Measurements from ENCODE around the gene ST6GAL1. TPM values are rescaled to one million over a fixed set of nuclear protein-coding genes. Genes with fewer than 3 reads are reported as not detected.
"Not testable (repeated sequence)": the region's sequence is repeated elsewhere in the genome, so short reads cannot be mapped to it uniquely, and the experiment has no call there.

The ST6GAL1 gene
- total RNA-seq, 1 donor from 2014 or later = 16.7 TPM

GRCh38 chr3:186893071-186893470 is 37.3 kb upstream of the ST6GAL1 start:
- H3K4me1 ChIP-seq (ENCODE audit: control insufficient read depth in 3 of 3, insufficient read depth in 3 of 3, low read length in 3 of 3); H3K9me3 ChIP-seq (ENCODE audit: control insufficient read depth in 3 of 3, low read length in 3 of 3); H3K36me3 ChIP-seq (ENCODE audit: control insufficient read depth in 3 of 3, insufficient read depth in 3 of 3, low read length in 3 of 3); H3K4me3 ChIP-seq (ENCODE audit: low read length in 3 of 3); H3K9ac ChIP-seq (ENCODE audit: low read depth in 1 of 3, low read length in 3 of 3); H3K27me3 ChIP-seq (ENCODE audit: control insufficient read depth in 3 of 3, insufficient read depth in 3 of 3, low read length in 3 of 3); H3K27ac ChIP-seq (ENCODE audit: low read depth, low read length): not testable (repeated sequence)

- Histone ChIP-seq H3K27ac (ENCODE audit: low read depth, low read length) (no peak overlapping the region), H3K4me3 (ENCODE audit: low read length in 3 of 3) (no peak overlapping the region), H3K4me1 (ENCODE audit: control insufficient read depth in 3 of 3, insufficient read depth in 3 of 3, low read length in 3 of 3) (peaks cover 0 to 2% (median 0%) of the 10 kb centered on the region in 3 donors), H3K9ac (ENCODE audit: low read depth in 1 of 3, low read length in 3 of 3) (no peak overlapping the region), H3K9me3 (ENCODE audit: control insufficient read depth in 3 of 3, low read length in 3 of 3) (no peaks in the 10 kb centered on the region), H3K27me3 (ENCODE audit: control insufficient read depth in 3 of 3, insufficient read depth in 3 of 3, low read length in 3 of 3) (no peaks in the 10 kb centered on the region), H3K36me3 (ENCODE audit: control insufficient read depth in 3 of 3, insufficient read depth in 3 of 3, low read length in 3 of 3) (no peaks in the 10 kb centered on the region)
Observed at GRCh38 chr3:186895406-186895805, 34.9 kb upstream of the ST6GAL1 start.

DNA sequence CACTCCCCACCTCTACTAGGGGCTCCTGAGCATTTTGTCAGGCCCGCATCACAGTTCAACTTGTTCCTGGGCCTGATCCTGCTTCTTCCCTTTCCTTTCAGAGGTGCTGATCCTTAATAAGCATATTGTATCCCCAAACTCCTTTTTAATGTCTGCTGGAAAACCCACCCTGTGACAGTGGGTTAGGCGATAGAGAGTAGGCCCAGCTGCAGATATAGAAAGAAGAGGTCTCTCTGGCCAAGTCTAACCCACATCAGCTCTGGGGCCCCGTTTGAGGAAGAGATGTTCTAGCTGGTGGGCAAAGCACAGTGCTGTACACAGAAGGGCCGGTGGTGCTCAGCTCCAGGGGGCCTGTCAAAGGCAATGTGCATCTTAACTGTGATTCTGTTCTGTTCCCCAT is 34.3 kb upstream of the ST6GAL1 start:
- Histone ChIP-seq H3K27me3 (ENCODE audit: control insufficient read depth in 3 of 3, insufficient read depth in 3 of 3, low read length in 3 of 3) (no peaks in the 10 kb centered on the region), H3K9me3 (ENCODE audit: control insufficient read depth in 3 of 3, low read length in 3 of 3) (no peaks in the 10 kb centered on the region), H3K9ac (ENCODE audit: low read depth in 1 of 3, low read length in 3 of 3) (no peak overlapping the region), H3K4me1 (ENCODE audit: control insufficient read depth in 3 of 3, insufficient read depth in 3 of 3, low read length in 3 of 3) (peaks cover 0 to 2% (median 0%) of the 10 kb centered on the region in 3 donors), H3K27ac (ENCODE audit: low read depth, low read length) (no peak overlapping the region), H3K36me3 (ENCODE audit: control insufficient read depth in 3 of 3, insufficient read depth in 3 of 3, low read length in 3 of 3) (no peaks in the 10 kb centered on the region), H3K4me3 (ENCODE audit: low read length in 3 of 3) (no peak overlapping the region)

- H3K36me3 ChIP-seq (ENCODE audit: control insufficient read depth in 3 of 3, insufficient read depth in 3 of 3, low read length in 3 of 3) = no peaks in the 10 kb centered on the region
- H3K27me3 ChIP-seq (ENCODE audit: control insufficient read depth in 3 of 3, insufficient read depth in 3 of 3, low read length in 3 of 3) = no peaks in the 10 kb centered on the region
- peaks cover 0 to 2% (median 0%) of the 10 kb centered on the region in 3 donors for H3K4me1 ChIP-seq (ENCODE audit: control insufficient read depth in 3 of 3, insufficient read depth in 3 of 3, low read length in 3 of 3)
- H3K9ac ChIP-seq (ENCODE audit: low read depth in 1 of 3, low read length in 3 of 3) = no peak overlapping the region
- H3K4me3 ChIP-seq (ENCODE audit: low read length in 3 of 3) = no peak overlapping the region
- H3K27ac ChIP-seq (ENCODE audit: low read depth, low read length) = no peak overlapping the region
- H3K9me3 ChIP-seq (ENCODE audit: control insufficient read depth in 3 of 3, low read length in 3 of 3) = no peaks in the 10 kb centered on the region
Observed at GRCh38 chr3:186896875-186897274, 33.5 kb upstream of the ST6GAL1 start.

DNA sequence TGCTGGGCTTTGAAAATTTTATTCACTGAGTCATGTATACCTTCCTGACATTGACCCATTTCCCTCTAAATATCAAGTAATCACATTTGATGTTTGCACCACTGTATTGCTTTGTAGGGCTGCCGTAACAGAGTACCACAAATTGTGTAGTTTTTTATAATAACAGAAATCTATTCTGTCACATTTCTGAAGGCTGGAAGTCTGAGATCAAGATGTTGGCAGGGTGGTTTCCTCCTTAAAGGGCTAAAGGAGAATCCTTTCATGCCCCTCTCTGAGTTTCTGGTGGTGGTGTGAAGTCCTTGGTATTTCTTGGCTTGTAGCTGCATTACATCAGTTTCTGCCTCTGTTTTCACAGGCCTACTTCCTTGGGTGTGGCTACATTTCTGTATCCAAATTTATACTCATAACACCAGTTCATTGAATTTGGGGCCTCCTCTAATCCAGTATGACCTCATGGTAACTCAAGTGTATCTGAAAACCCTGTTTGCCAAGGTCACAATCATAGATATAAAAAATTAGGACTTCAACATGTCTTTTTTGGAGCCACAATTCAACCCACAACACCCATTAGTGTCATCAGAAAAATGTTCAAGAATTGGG is 29.1 kb upstream of the ST6GAL1 start:
- Histone ChIP-seq H3K27me3 (ENCODE audit: control insufficient read depth in 3 of 3, insufficient read depth in 3 of 3, low read length in 3 of 3) (no peaks in the 10 kb centered on the region), H3K36me3 (ENCODE audit: control insufficient read depth in 3 of 3, insufficient read depth in 3 of 3, low read length in 3 of 3) (no peaks in the 10 kb centered on the region), H3K4me3 (ENCODE audit: low read length in 3 of 3) (no peak overlapping the region), H3K9me3 (ENCODE audit: control insufficient read depth in 3 of 3, low read length in 3 of 3) (no peaks in the 10 kb centered on the region), H3K9ac (ENCODE audit: low read depth in 1 of 3, low read length in 3 of 3) (no peak overlapping the region), H3K27ac (ENCODE audit: low read depth, low read length) (no peak overlapping the region), H3K4me1 (ENCODE audit: control insufficient read depth in 3 of 3, insufficient read depth in 3 of 3, low read length in 3 of 3) (peaks cover 0 to 2% (median 0%) of the 10 kb centered on the region in 3 donors)

GRCh38 chr3:186902154-186902553 is 28.2 kb upstream of the ST6GAL1 start:
- no peaks in the 10 kb centered on the region for H3K36me3 ChIP-seq (ENCODE audit: control insufficient read depth in 3 of 3, insufficient read depth in 3 of 3, low read length in 3 of 3)
- H3K27ac ChIP-seq (ENCODE audit: low read depth, low read length) = no peak overlapping the region
- H3K9me3 ChIP-seq (ENCODE audit: control insufficient read depth in 3 of 3, low read length in 3 of 3) = no peaks in the 10 kb centered on the region
- H3K27me3 ChIP-seq (ENCODE audit: control insufficient read depth in 3 of 3, insufficient read depth in 3 of 3, low read length in 3 of 3) = no peaks in the 10 kb centered on the region
- no peaks in the 10 kb centered on the region for H3K4me1 ChIP-seq (ENCODE audit: control insufficient read depth in 3 of 3, insufficient read depth in 3 of 3, low read length in 3 of 3)
- H3K4me3 ChIP-seq (ENCODE audit: low read length in 3 of 3) = no peak overlapping the region
- H3K9ac ChIP-seq (ENCODE audit: low read depth in 1 of 3, low read length in 3 of 3) = no peak overlapping the region

- Histone ChIP-seq H3K27me3 (ENCODE audit: control insufficient read depth in 3 of 3, insufficient read depth in 3 of 3, low read length in 3 of 3) (no peaks in the 10 kb centered on the region), H3K4me3 (ENCODE audit: low read length in 3 of 3) (no peak overlapping the region), H3K9ac (ENCODE audit: low read depth in 1 of 3, low read length in 3 of 3) (no peak overlapping the region), H3K27ac (ENCODE audit: low read depth, low read length) (no peak overlapping the region), H3K4me1 (ENCODE audit: control insufficient read depth in 3 of 3, insufficient read depth in 3 of 3, low read length in 3 of 3) (no peaks in the 10 kb centered on the region), H3K36me3 (ENCODE audit: control insufficient read depth in 3 of 3, insufficient read depth in 3 of 3, low read length in 3 of 3) (no peaks in the 10 kb centered on the region), H3K9me3 (ENCODE audit: control insufficient read depth in 3 of 3, low read length in 3 of 3) (no peaks in the 10 kb centered on the region)
Observed at GRCh38 chr3:186902713-186903112, 27.6 kb upstream of the ST6GAL1 start.

GRCh38 chr3:186903676-186904075 is 26.6 kb upstream of the ST6GAL1 start:
- H3K36me3 ChIP-seq (ENCODE audit: control insufficient read depth in 3 of 3, insufficient read depth in 3 of 3, low read length in 3 of 3); H3K27ac ChIP-seq (ENCODE audit: low read depth, low read length): not testable (repeated sequence)

GRCh38 chr3:186907075-186907474 is 23.3 kb upstream of the ST6GAL1 start:
- not testable (repeated sequence) for H3K9me3 ChIP-seq (ENCODE audit: control insufficient read depth in 3 of 3, low read length in 3 of 3); H3K36me3 ChIP-seq (ENCODE audit: control insufficient read depth in 3 of 3, insufficient read depth in 3 of 3, low read length in 3 of 3); H3K4me1 ChIP-seq (ENCODE audit: control insufficient read depth in 3 of 3, insufficient read depth in 3 of 3, low read length in 3 of 3); H3K4me3 ChIP-seq (ENCODE audit: low read length in 3 of 3); H3K27me3 ChIP-seq (ENCODE audit: control insufficient read depth in 3 of 3, insufficient read depth in 3 of 3, low read length in 3 of 3); H3K27ac ChIP-seq (ENCODE audit: low read depth, low read length); H3K9ac ChIP-seq (ENCODE audit: low read depth in 1 of 3, low read length in 3 of 3)

More at GRCh38 chr3:186903676-186904075, 26.6 kb upstream of the ST6GAL1 start:
- H3K9me3 ChIP-seq (ENCODE audit: control insufficient read depth in 3 of 3, low read length in 3 of 3); H3K9ac ChIP-seq (ENCODE audit: low read depth in 1 of 3, low read length in 3 of 3); H3K27me3 ChIP-seq (ENCODE audit: control insufficient read depth in 3 of 3, insufficient read depth in 3 of 3, low read length in 3 of 3); H3K4me3 ChIP-seq (ENCODE audit: low read length in 3 of 3); H3K4me1 ChIP-seq (ENCODE audit: control insufficient read depth in 3 of 3, insufficient read depth in 3 of 3, low read length in 3 of 3): not testable (repeated sequence)

- Histone ChIP-seq H3K9ac (ENCODE audit: low read depth in 1 of 3, low read length in 3 of 3) (no peak overlapping the region), H3K9me3 (ENCODE audit: control insufficient read depth in 3 of 3, low read length in 3 of 3) (no peaks in the 10 kb centered on the region), H3K27ac (ENCODE audit: low read depth, low read length) (no peak overlapping the region), H3K36me3 (ENCODE audit: control insufficient read depth in 3 of 3, insufficient read depth in 3 of 3, low read length in 3 of 3) (no peaks in the 10 kb centered on the region), H3K4me3 (ENCODE audit: low read length in 3 of 3) (no peak overlapping the region), H3K4me1 (ENCODE audit: control insufficient read depth in 3 of 3, insufficient read depth in 3 of 3, low read length in 3 of 3) (peaks cover 0 to 5% (median 0%) of the 10 kb centered on the region in 3 donors), H3K27me3 (ENCODE audit: control insufficient read depth in 3 of 3, insufficient read depth in 3 of 3, low read length in 3 of 3) (no peaks in the 10 kb centered on the region)
Observed at GRCh38 chr3:186909078-186909853, 21.1 kb upstream of the ST6GAL1 start.

Data from skeletal muscle tissue (tissue), 4 donors.